Kidney (tissue), 14 donors: Measurements from ENCODE around the gene LORICRIN. TPM values are rescaled to one million over a fixed set of nuclear protein-coding genes. Genes with fewer than 3 reads are reported as not detected.
"Not testable (repeated sequence)": the region's sequence is repeated elsewhere in the genome, so short reads cannot be mapped to it uniquely, and the experiment has no call there.

ENCODE experiments used
- DNase-seq, 5 donors: peaks; one replicate each; pipeline ENCODE4 v3.0.0-alpha.2; 2013 to 2020
- FAIRE-seq: peaks from 2 replicates; lab custom pipeline; 2012; peaks lifted over from hg19 to GRCh38; lab: Jason Lieb, UNC
- H3K27ac ChIP-seq, 2 donors: one replicate each; pipeline ENCODE4 v1.7.0; 2013; ENCODE audit warnings: low read depth in 2 of 2, low read length in 2 of 2, inconsistent platforms in 1 of 2
- H3K27me3 ChIP-seq: one replicate; pipeline ENCODE4 v1.7.1; 2013; ENCODE audit warnings: low read length, inconsistent platforms; ENCODE audit not compliant: control insufficient read depth, insufficient read depth
- H3K36me3 ChIP-seq, 3 donors: one replicate each; pipeline versions ENCODE4 v1.7.0 to v1.7.1; 2013; ENCODE audit warnings: low read length in 3 of 3, control low read depth in 1 of 3, inconsistent platforms in 1 of 3; ENCODE audit not compliant: insufficient read depth in 3 of 3, control insufficient read depth in 2 of 3
- H3K4me1 ChIP-seq, 3 donors: one replicate each; pipeline versions ENCODE4 v1.7.0 to v1.7.1; 2013; ENCODE audit warnings: low read length in 3 of 3, inconsistent platforms in 1 of 3, low read depth in 1 of 3; ENCODE audit not compliant: control insufficient read depth in 2 of 3, insufficient read depth in 2 of 3
- H3K4me3 ChIP-seq, 3 donors: one replicate each; pipeline versions ENCODE4 v1.7.0 to v1.8.1; 2013; ENCODE audit warnings: low read length in 3 of 3, control low read depth in 1 of 3, inconsistent platforms in 1 of 3
- H3K9ac ChIP-seq, 3 donors: one replicate each; pipeline versions ENCODE4 v1.7.0 to v1.7.1; 2013; ENCODE audit warnings: low read length in 3 of 3, control low read depth in 1 of 3, inconsistent platforms in 1 of 3
- H3K9me3 ChIP-seq, 3 donors: one replicate each; pipeline versions ENCODE4 v1.7.0 to v1.7.1; 2013; ENCODE audit warnings: low read length in 3 of 3, control low read depth in 1 of 3, inconsistent platforms in 1 of 3; ENCODE audit not compliant: control insufficient read depth in 2 of 3, insufficient read depth in 1 of 3
- intact Hi-C: fragments of 100-400 bp; cut with DNase I; formaldehyde crosslinking; loops from one replicate; pipeline ENCODE4 v1.11.1; 2022
- polyA plus RNA-seq: library from polyadenylated mRNA; stranded (reverse); fragments of 350-450 nt; fragmentation: Illumina TruSeq; extraction: RNeasy Lipid Tissue Mini Kit (QIAGEN cat#74804); gene quantifications from one replicate; pipeline ENCODE4 v1.2.3, GENCODE V29; 2014; ENCODE audit warnings: low read depth, low replicate concordance; ENCODE audit not compliant: insufficient read depth
- total RNA-seq: library from RNA; stranded (reverse); fragmentation: NEBNext Ultra II Directional; extraction: Animal tissue kit (Norgen Biotek cat#: 25700); gene quantifications from one replicate; pipeline ENCODE4 v1.2.1, GENCODE V29; 2021
- TF ChIP-seq, protein P1 (sequence below): IDR thresholded peaks from 3 replicates; pipeline ENCODE4 v1.5.1; 2012; ENCODE audit warnings: mild to moderate bottlenecking, moderate library complexity, borderline replicate concordance; ENCODE audit not compliant: insufficient read depth; ENCODE audit errors: extremely low read depth
- donor health status: control.
- donor health status: control.
- donor health status: control.
- donor health status: control.
- donor health status: control.
- donor health status: DM: yes; HTN: yes; CAD: no.
- donor health status: Normal renal cell carcinoma (clear cell type).

Gene LORICRIN
- total and polyA plus RNA-seq, 2 donors from 2014 or later: not detected

DNA sequence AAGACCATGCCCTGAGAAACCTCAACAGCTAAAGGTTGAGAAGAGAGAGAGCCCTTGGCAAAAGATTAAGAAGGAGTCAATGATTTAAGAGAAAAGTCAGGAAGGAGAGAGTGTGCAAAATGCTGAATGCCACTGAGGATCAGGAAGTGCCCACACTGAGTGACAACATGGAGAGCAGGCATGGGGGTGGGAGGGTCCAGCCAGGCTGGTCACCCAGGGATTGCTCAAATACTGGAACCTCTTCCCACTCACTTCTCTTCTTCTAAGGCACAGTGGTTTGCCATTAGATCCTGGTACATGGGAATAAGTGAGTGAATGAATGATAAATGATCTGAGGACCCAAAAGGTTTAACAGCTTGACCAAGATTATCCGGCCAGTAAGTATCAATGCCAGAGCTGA, 31.0 kb upstream of the LORICRIN start:
- DNase-seq (no peak), FAIRE-seq (no peak)
- no peak overlapping the region for H3K4me3 ChIP-seq
- H3K36me3 ChIP-seq: no peaks in the 10 kb centered on the region
- no peaks in the 10 kb centered on the region for H3K4me1 ChIP-seq
- H3K9me3 ChIP-seq: no peaks in the 10 kb centered on the region
- H3K27ac ChIP-seq: no peak overlapping the region
- intact Hi-C loops: no loop called here
- no peak overlapping the region for H3K9ac ChIP-seq
- TF ChIP-seq, protein P1, sequence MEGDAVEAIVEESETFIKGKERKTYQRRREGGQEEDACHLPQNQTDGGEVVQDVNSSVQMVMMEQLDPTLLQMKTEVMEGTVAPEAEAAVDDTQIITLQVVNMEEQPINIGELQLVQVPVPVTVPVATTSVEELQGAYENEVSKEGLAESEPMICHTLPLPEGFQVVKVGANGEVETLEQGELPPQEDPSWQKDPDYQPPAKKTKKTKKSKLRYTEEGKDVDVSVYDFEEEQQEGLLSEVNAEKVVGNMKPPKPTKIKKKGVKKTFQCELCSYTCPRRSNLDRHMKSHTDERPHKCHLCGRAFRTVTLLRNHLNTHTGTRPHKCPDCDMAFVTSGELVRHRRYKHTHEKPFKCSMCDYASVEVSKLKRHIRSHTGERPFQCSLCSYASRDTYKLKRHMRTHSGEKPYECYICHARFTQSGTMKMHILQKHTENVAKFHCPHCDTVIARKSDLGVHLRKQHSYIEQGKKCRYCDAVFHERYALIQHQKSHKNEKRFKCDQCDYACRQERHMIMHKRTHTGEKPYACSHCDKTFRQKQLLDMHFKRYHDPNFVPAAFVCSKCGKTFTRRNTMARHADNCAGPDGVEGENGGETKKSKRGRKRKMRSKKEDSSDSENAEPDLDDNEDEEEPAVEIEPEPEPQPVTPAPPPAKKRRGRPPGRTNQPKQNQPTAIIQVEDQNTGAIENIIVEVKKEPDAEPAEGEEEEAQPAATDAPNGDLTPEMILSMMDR: no peak
- H3K27me3 ChIP-seq: no peaks in the 10 kb centered on the region

DNA sequence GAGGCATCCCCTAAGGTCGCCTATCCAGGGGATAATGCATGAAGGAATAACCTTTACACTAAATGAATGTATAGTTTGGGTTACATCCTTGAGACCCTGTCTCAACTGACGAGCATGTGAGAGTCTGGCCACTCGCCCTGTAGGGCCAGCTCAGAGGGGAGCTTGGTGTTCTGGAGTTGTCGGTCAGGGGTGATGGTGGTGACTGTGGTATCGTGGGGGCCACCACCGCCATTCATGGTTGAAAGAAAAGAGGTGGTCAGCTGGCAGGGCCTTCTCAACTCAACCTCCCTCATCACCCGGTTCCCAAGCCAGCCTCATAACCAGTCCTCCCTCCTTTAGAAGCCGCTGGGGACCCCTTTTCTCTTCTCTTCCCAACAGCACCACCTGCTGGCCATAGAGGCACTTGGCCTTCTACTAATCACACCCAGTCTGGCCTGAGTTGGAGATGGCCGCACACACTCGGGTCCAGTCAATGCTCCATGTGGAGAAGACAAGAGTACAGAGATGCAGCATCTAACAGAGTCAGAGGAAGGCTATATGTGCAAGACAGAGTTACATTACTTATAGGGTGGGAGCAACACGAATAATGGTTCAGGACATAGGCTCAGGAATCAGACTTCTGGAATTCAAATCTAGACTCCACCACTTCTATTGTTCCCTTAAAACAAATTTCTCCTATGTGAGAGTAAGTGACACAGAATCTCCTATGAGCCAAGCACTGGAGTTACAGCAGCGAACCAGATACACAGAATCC, 30.2 kb upstream of the LORICRIN start:
- FAIRE-seq, H3K27ac ChIP-seq: not testable (repeated sequence)

DNA sequence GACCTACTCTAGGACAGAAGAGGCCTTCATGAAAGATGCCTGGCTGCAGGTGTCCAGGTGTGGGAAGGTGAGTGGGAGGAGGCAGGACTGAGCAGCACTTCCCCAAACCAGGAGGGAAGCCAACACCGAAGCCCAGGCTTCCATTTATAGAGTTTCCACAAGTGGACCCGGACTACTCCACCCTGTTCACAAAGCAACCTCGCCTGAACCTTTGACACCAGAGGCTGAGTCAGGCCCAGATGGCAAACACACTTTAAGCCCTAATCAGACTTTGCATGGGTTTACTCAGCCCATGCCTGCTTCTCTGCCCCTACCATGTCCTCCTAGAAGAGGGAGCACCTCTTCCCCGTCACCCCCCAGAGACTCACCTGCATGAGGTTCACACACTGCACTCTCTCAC, 28.1 kb upstream of the LORICRIN start:
- Histone ChIP-seq H3K9me3 (no peaks in the 10 kb centered on the region), H3K27ac (no peak overlapping the region), H3K27me3 (no peaks in the 10 kb centered on the region), H3K9ac (no peak overlapping the region), H3K36me3 (no peaks in the 10 kb centered on the region), H3K4me3 (no peak overlapping the region), H3K4me1 (no peaks in the 10 kb centered on the region)
- intact Hi-C loops: no loop called here
- TF ChIP-seq, protein P1: no peak
- DNase-seq (no peak), FAIRE-seq (no peak)

More for the DNA sequence above, 30.2 kb upstream of the LORICRIN start:
- H3K27me3 ChIP-seq, H3K4me1 ChIP-seq, H3K4me3 ChIP-seq, H3K9ac ChIP-seq, intact Hi-C loops, H3K9me3 ChIP-seq, H3K36me3 ChIP-seq: not testable (repeated sequence)
- peak in 2 of 5 donors; percentile 28 to 51 for DNase-seq

DNA sequence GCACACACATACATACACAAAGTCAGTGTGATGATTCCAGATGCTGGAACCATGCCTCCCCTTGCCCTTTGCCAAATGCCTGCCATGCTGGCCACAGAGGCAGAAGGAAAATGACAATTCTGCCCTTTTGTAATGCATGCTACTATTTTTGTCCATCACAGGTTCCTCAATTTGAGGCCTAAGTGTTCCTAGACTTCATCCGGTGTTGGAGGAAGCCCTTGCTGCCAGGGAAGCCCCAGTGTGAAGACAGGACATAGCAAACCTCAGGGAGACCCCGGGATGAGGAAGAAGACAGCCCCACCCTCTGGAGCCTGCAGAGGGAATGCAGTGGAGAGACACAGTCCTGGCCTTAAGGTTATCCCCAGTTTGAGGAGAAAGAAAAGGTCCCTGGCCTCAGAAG, 27.7 kb upstream of the LORICRIN start:
- no peak for DNase-seq
- no peaks in the 10 kb centered on the region for H3K27me3 ChIP-seq
- no peak overlapping the region for H3K9ac ChIP-seq
- H3K27ac ChIP-seq: no peak overlapping the region
- no peak overlapping the region for H3K4me3 ChIP-seq
- H3K36me3 ChIP-seq: no peaks in the 10 kb centered on the region
- no peaks in the 10 kb centered on the region for H3K4me1 ChIP-seq
- FAIRE-seq: no peak
- intact Hi-C loops: no loop called here
- TF ChIP-seq, protein P1: no peak
- no peaks in the 10 kb centered on the region for H3K9me3 ChIP-seq
